ENCODE measurements around the gene TTC1.

Gene TTC1

DNA sequence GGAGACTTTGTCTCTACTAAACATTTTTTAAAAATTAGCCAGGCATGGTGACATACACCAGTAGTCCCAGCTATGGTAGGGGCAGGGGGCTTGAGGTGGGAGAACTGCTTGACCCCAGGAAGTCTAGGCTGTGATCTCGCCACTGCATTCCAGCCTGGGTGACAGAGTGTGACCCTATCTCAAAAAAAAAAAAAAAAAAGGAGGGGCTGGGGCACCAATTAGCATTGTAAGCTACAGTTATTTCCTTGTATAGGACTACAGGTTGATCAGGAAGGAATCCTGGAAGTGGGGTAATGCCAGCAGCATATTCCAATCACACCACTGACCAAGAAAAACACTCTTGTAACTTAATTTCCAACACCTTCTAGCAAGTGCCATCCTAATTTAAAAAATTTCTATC is 78.3 kb downstream of the TTC1 start:
- DNase-seq (ENCODE audit: low spot score) = no peak

DNA sequence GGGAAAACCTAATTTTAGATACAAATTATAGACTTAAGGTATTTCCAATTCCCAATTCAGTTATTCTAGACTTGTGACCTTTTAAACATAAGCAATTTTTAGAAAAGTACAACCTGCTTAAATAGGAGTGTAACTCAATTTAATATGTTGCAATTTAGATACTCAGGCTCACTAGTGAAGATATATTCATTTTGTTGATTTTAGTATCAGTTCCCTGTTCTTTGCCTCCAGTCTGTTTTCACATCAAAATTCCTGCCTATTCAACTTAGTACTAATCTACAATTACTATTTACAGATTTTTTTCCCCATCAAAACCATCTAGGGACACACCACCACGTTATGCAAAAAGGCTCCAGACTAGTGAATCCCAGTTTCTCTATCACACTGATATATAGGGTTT is 79.9 kb downstream of the TTC1 start:
- no peak for DNase-seq (ENCODE audit: low spot score)

DNA sequence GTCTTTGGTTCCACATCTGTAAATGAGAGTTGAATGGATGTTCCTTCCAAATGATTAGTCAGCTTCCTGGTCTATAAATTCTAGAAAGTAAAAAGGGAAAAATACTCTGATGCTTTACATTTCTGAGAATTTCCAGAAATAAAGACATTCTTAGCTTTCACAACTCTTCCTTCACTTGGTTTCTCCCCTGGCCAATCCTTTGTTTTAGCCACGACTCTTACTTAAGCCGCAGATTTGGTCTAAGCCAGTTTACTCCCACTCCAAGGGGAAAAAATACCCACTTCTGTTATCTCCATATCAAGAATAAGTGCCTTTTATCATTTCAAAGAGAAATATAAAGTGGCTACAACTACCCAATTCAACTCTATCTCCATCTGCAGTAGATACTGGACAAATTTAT is 80.6 kb downstream of the TTC1 start:
- DNase-seq (ENCODE audit: low spot score) = no peak

- DNase-seq (ENCODE audit: low spot score) = no peak
Measured at GRCh38 chr5:160090059-160090458, 81.1 kb downstream of the TTC1 start.

- no peak for DNase-seq (ENCODE audit: low spot score)
Measured at GRCh38 chr5:160092514-160092913, 83.6 kb downstream of the TTC1 start.

DNA sequence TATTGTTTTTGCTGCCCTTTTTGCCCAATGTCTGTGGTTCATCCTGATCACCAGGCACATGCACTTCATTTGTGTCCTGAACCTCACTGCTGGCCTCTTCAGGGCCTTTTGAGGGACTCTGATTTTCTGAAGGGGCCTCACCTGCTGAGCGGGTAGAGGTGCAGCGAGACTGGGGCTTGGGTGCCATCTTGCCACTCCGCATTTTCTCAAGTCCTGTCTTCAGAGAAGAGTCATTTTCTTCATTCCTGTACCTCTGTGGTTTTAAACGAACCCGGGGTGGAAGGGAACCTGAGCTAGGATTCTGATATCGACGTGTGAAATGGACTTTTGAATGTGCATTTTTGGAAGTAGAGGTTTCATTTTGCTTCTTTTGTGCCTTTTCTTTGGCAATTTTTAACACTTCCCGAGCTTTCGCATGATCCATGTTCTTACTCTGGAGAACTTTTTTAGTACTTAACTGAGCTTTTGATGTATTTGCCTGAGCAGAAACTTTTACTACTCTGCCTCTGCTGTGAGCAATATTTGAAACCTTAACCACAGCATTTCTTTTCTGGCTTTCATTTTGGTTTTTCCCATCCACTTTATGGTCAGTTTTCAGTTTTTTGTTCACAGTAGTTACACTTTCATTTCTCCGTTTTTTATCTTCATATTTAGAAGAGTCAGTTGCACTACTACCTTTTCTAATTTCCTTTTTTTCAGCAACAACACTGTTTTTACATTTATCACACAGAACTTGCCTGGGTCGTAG is 84.2 kb downstream of the TTC1 start:
- no peak for DNase-seq (ENCODE audit: low spot score)

GRCh38 chr5:160096178-160096577 is 87.2 kb downstream of the TTC1 start:
- no peak for DNase-seq (ENCODE audit: low spot score)

- no peak for DNase-seq (ENCODE audit: low spot score)
Measured at GRCh38 chr5:160097991-160098390, 89.1 kb downstream of the TTC1 start.

- no peak for DNase-seq (ENCODE audit: low spot score)
Measured at GRCh38 chr5:160105686-160106360, 96.9 kb downstream of the TTC1 start.

- no peak for DNase-seq (ENCODE audit: low spot score)
Measured at GRCh38 chr5:160108124-160108523, 99.2 kb downstream of the TTC1 start.

Measured in CD4-positive, alpha-beta T cell treated with Interleukin-6 at 100 ng/mL for 8 hours (primary cell).